Sigmoid colon (tissue), 7 donors: Measurements from ENCODE around the gene SCN10A. TPM values are rescaled to one million over a fixed set of nuclear protein-coding genes. Genes with fewer than 3 reads are reported as not detected.

ENCODE experiments used
- DNase-seq: peaks from one replicate; pipeline ENCODE4 v3.0.0-alpha.2; 2019
- H3K27ac ChIP-seq, 4 donors: fragments of 200-600 bp; sonication (generic); one replicate each; pipeline ENCODE4 v1.5.1; 2016 to 2019; ENCODE audit warnings: mild to moderate bottlenecking in 1 of 4
- H3K27me3 ChIP-seq, 3 donors: fragments of 200-600 bp; sonication (generic); one replicate each; pipeline ENCODE4 v1.5.1; 2019; ENCODE audit warnings: mild to moderate bottlenecking in 1 of 3
- H3K36me3 ChIP-seq, 4 donors: fragments of 200-600 bp; sonication (generic); one replicate each; pipeline ENCODE4 v1.5.1; 2016 to 2019
- H3K4me1 ChIP-seq, 4 donors: fragments of 200-600 bp; sonication (generic); one replicate each; pipeline ENCODE4 v1.5.1; 2017 to 2019
- H3K4me3 ChIP-seq, 4 donors: fragments of 200-600 bp; sonication (generic); one replicate each; pipeline ENCODE4 v1.5.1; 2017 to 2019; ENCODE audit warnings: mild to moderate bottlenecking in 2 of 4, moderate library complexity in 1 of 4
- H3K9me3 ChIP-seq, 4 donors: fragments of 200-600 bp in 3 of 4; sonication (generic) in 3 of 4; one replicate each; pipeline versions ENCODE4 v1.5.1 to v1.6.1; 2013 to 2019
- CTCF ChIP-seq, 4 experiments: fragments of 450-650 bp in 3 of 4; fragments of 200-600 bp in 1 of 4; IDR thresholded peaks; one replicate each; pipeline ENCODE4 v1.5.1; 2016 to 2019; ENCODE audit warnings: antibody characterized with exemption in 4 of 4, mild to moderate bottlenecking in 3 of 4, moderate library complexity in 2 of 4
- EP300 ChIP-seq, 4 donors: sonication (generic); formaldehyde crosslinking; IDR thresholded peaks; one replicate each; pipeline ENCODE4 v1.6.1; 2017; ENCODE audit warnings: antibody characterized with exemption in 4 of 4
- POLR2A ChIP-seq, 2 donors: fragments of 450-650 bp; IDR thresholded peaks; one replicate each; pipeline ENCODE4 v1.6.1; 2016; ENCODE audit warnings: antibody characterized with exemption in 2 of 2, mild to moderate bottlenecking in 2 of 2, moderate library complexity in 2 of 2
- POLR2AphosphoS5 ChIP-seq, 4 donors: sonication (generic); formaldehyde crosslinking; IDR thresholded peaks; one replicate each; pipeline ENCODE4 v1.6.1; 2017; ENCODE audit warnings: antibody characterized with exemption in 4 of 4
- WGBS, 2 donors: extraction: QIAGEN DNeasy Blood & Tissue Kit; methylation state at CpG; one replicate each; pipeline ENCODE4 v1.1.7; 2013; 5-methylcytosine and 5-hydroxymethylcytosine counted together
- intact Hi-C: fragments of 100-400 bp; cut with DNase I; formaldehyde crosslinking; loops from one replicate; pipeline ENCODE4 v1.15.1; 2023
- polyA plus RNA-seq, 3 donors: library from polyadenylated mRNA; stranded (reverse); fragments of 200-250 nt; gene quantifications; one replicate each; pipeline ENCODE4 v1.2.3, GENCODE V29; 2013
- total RNA-seq, 4 donors: library from RNA; depleted of rRNA; stranded (reverse); fragments of >200 nt; gene quantifications; one replicate each; pipeline ENCODE4 v1.1.0, GENCODE V29; 2016
- donor health status: healthy with polysubstance abuse.
- donor health status: Bipolar disorder and iron deficiency.
- donor health status: healthy.

Gene SCN10A
- total and polyA plus RNA-seq, 7 donors: not detected

- Histone ChIP-seq H3K27me3 (no peaks in the 10 kb centered on the region), H3K36me3 (no peaks in the 10 kb centered on the region), H3K9me3 (no peaks in the 10 kb centered on the region), H3K4me1 (no peaks in the 10 kb centered on the region), H3K27ac (no peak overlapping the region), H3K4me3 (no peak overlapping the region)
- no peak for DNase-seq
- 76 to 81% methylated on average over 1 of the region's 1 CpG for WGBS, 2 donors
- TF ChIP-seq POLR2AphosphoS5 (IDR thresholded peaks at IDR 0.05) (no peak), EP300 (IDR thresholded peaks at IDR 0.05) (no peak), CTCF (IDR thresholded peaks at IDR 0.05) (no peak), POLR2A (IDR thresholded peaks at IDR 0.05) (no peak)
- intact Hi-C loops: no loop called here
These were observed 11.0 kb downstream of the SCN10A start for GRCh38 chr3:38805004-38805403.

- H3K9me3 ChIP-seq: no peaks in the 10 kb centered on the region
- no peaks in the 10 kb centered on the region for H3K4me1 ChIP-seq
- H3K27ac ChIP-seq: no peak overlapping the region
- TF ChIP-seq POLR2A (IDR thresholded peaks at IDR 0.05) (no peak), POLR2AphosphoS5 (IDR thresholded peaks at IDR 0.05) (no peak), CTCF (IDR thresholded peaks at IDR 0.05) (no peak), EP300 (IDR thresholded peaks at IDR 0.05) (no peak)
- H3K36me3 ChIP-seq: no peaks in the 10 kb centered on the region
- no peaks in the 10 kb centered on the region for H3K27me3 ChIP-seq
- H3K4me3 ChIP-seq: no peak overlapping the region
- 52 to 70% methylated on average over 1 of the region's 1 CpG for WGBS, 2 donors
- no peak for DNase-seq
- intact Hi-C loops: no loop called here
These were observed 15.5 kb downstream of the SCN10A start for GRCh38 chr3:38800511-38800910.

DNA sequence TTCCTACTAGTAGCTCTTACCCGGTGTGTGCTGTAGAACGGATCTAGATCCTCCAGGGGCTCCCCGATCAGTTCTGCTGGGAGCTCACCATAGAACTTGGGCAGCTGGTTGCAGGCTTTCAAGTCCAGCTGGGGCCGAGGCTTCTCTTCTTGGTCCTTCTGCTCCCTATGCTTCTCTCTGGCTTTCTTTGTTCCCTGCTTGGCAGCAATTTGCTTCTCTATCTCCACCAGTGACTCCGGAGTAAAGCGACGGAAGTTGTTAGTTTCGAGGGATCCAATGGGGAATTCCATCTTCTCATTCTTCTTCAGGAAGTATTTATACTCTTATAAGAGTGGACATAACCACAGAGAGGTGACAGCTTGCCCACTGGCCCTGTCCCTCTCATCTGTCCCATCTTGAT, 22.3 kb downstream of the SCN10A start:
- H3K4me3 ChIP-seq: no peak overlapping the region
- WGBS, 2 donors: 87 to 91% methylated on average over 8 of the region's 8 CpGs
- no peaks in the 10 kb centered on the region for H3K9me3 ChIP-seq

GRCh38 chr3:38792983-38793382, 23.0 kb downstream of the SCN10A start:
- Histone ChIP-seq H3K27me3 (no peaks in the 10 kb centered on the region), H3K4me3 (no peak overlapping the region), H3K9me3 (no peaks in the 10 kb centered on the region), H3K36me3 (no peaks in the 10 kb centered on the region), H3K4me1 (no peaks in the 10 kb centered on the region), H3K27ac (no peak overlapping the region)
- DNase-seq: no peak
- TF ChIP-seq POLR2AphosphoS5 (IDR thresholded peaks at IDR 0.05) (no peak), CTCF (IDR thresholded peaks at IDR 0.05) (no peak), EP300 (IDR thresholded peaks at IDR 0.05) (no peak), POLR2A (IDR thresholded peaks at IDR 0.05) (no peak)
- WGBS, 2 donors: 67 to 92% methylated on average over 1 of the region's 1 CpG
- intact Hi-C loops: no loop called here

More for the DNA sequence above, 22.3 kb downstream of the SCN10A start:
- intact Hi-C loops: no loop called here
- H3K27ac ChIP-seq: no peak overlapping the region
- H3K4me1 ChIP-seq: no peaks in the 10 kb centered on the region
- no peaks in the 10 kb centered on the region for H3K36me3 ChIP-seq
- no peaks in the 10 kb centered on the region for H3K27me3 ChIP-seq
- no peak for DNase-seq
- TF ChIP-seq CTCF (IDR thresholded peaks at IDR 0.05) (no peak), POLR2A (IDR thresholded peaks at IDR 0.05) (no peak), POLR2AphosphoS5 (IDR thresholded peaks at IDR 0.05) (no peak), EP300 (IDR thresholded peaks at IDR 0.05) (no peak)

- TF ChIP-seq EP300 (IDR thresholded peaks at IDR 0.05) (no peak), POLR2AphosphoS5 (IDR thresholded peaks at IDR 0.05) (no peak), CTCF (IDR thresholded peaks at IDR 0.05) (no peak), POLR2A (IDR thresholded peaks at IDR 0.05) (no peak)
- intact Hi-C loops: no loop called here
- Histone ChIP-seq H3K9me3 (no peaks in the 10 kb centered on the region), H3K4me3 (no peak overlapping the region), H3K36me3 (no peaks in the 10 kb centered on the region), H3K27ac (no peak overlapping the region), H3K27me3 (no peaks in the 10 kb centered on the region), H3K4me1 (no peaks in the 10 kb centered on the region)
- WGBS, 2 donors: 8 to 44% methylated on average over 4 of the region's 4 CpGs
- no peak for DNase-seq
These were observed 33.9 kb downstream of the SCN10A start for GRCh38 chr3:38782148-38782547.
